WTC11 (cell line): ENCODE data around the gene TMEM79. TPM values are rescaled to one million over a fixed set of nuclear protein-coding genes. Genes with fewer than 3 reads are reported as not detected.

ENCODE experiments used
- ATAC-seq: fragments of 200-7000 bp; cut with Tn5 transposase; 2 replicates; pipeline ENCODE4 v1.10.0; 2021; ENCODE audit warnings: mild to moderate bottlenecking, moderate library complexity
- CTCF ChIA-PET: fragments of 300-600 bp; sonication (Branson Sonifier 250); formaldehyde crosslinking; loops from one replicate; lab custom pipeline; 2021; ENCODE audit warnings: antibody characterized with exemption; lab: Charles Lee
- POLR2A ChIA-PET: fragments of 350-600 bp; sonication (Branson Sonifier 250); formaldehyde crosslinking; loops from one replicate; lab custom pipeline; 2021; ENCODE audit warnings: antibody characterized with exemption; lab: Charles Lee
- DNase-seq: peaks from one replicate; pipeline ENCODE4 v3.0.0; 2021; ENCODE audit warnings: low spot score
- H3K27ac Mint-ChIP-seq: 2 replicates; pipeline ENCODE4 v1.8.0; 2021; ENCODE audit warnings: mixed read lengths
- H3K27me3 Mint-ChIP-seq: 2 replicates; pipeline ENCODE4 v1.8.0; 2021; ENCODE audit warnings: low read depth, mild to moderate bottlenecking, moderate library complexity, mixed read lengths
- H3K36me3 Mint-ChIP-seq: 2 replicates; pipeline ENCODE4 v1.8.0; 2021; ENCODE audit warnings: mixed read lengths
- H3K4me1 Mint-ChIP-seq: 2 replicates; pipeline ENCODE4 v1.8.0; 2022; ENCODE audit warnings: mixed read lengths
- H3K4me3 Mint-ChIP-seq: 2 replicates; pipeline ENCODE4 v1.8.0; 2021; ENCODE audit warnings: mild to moderate bottlenecking, moderate library complexity, mixed read lengths
- H3K9me3 Mint-ChIP-seq: 2 replicates; pipeline ENCODE4 v1.8.0; 2021; ENCODE audit warnings: mixed read lengths
- CBFB ChIP-seq: sonication (generic); formaldehyde crosslinking; IDR thresholded peaks from 2 replicates; pipeline ENCODE4 v1.8.1; 2022; ENCODE audit warnings: mild to moderate bottlenecking, low read depth, missing genetic modification reagents
- CREB1 ChIP-seq: sonication (generic); formaldehyde crosslinking; IDR thresholded peaks from 2 replicates; pipeline ENCODE4 v1.8.0; 2023; ENCODE audit warnings: mild to moderate bottlenecking, missing genetic modification reagents
- ELF4 ChIP-seq: sonication (generic); formaldehyde crosslinking; IDR thresholded peaks from 2 replicates; pipeline ENCODE4 v1.8.1; 2022; ENCODE audit warnings: low read depth, mild to moderate bottlenecking, moderate library complexity, missing genetic modification reagents
- EMX1 ChIP-seq: fragments of 250-450 bp; sonication (Bioruptor Pico); IDR thresholded peaks from 2 replicates; pipeline ENCODE4 v1.8.0; 2021; ENCODE audit warnings: mild to moderate bottlenecking
- ESRRA ChIP-seq: sonication (generic); formaldehyde crosslinking; IDR thresholded peaks from 2 replicates; pipeline ENCODE4 v1.8.1; 2022; ENCODE audit warnings: mild to moderate bottlenecking, missing genetic modification reagents, borderline replicate concordance
- FOXK1 ChIP-seq: sonication (generic); formaldehyde crosslinking; IDR thresholded peaks from 2 replicates; pipeline ENCODE4 v1.8.0; 2022; ENCODE audit warnings: mild to moderate bottlenecking, moderate library complexity, missing genetic modification reagents
- JUN ChIP-seq: sonication (generic); formaldehyde crosslinking; IDR thresholded peaks from 2 replicates; pipeline ENCODE4 v1.8.0; 2023; ENCODE audit warnings: mild to moderate bottlenecking, missing genetic modification reagents
- NFATC4 ChIP-seq: fragments of 250-450 bp; sonication (Bioruptor Pico); IDR thresholded peaks from 2 replicates; pipeline ENCODE4 v1.9.0; 2021; ENCODE audit warnings: mild to moderate bottlenecking
- NFE2L1 ChIP-seq: sonication (generic); formaldehyde crosslinking; IDR thresholded peaks from 2 replicates; pipeline ENCODE4 v1.8.1; 2023; ENCODE audit warnings: missing genetic modification reagents
- PRDM15 ChIP-seq: sonication (generic); formaldehyde crosslinking; IDR thresholded peaks from 2 replicates; pipeline ENCODE4 v1.8.0; 2022; ENCODE audit warnings: missing genetic modification reagents
- PRRX2 ChIP-seq: fragments of 250-450 bp; sonication (Bioruptor Pico); IDR thresholded peaks from 2 replicates; pipeline ENCODE4 v1.8.0; 2021; ENCODE audit warnings: mild to moderate bottlenecking
- RELA ChIP-seq: sonication (generic); formaldehyde crosslinking; IDR thresholded peaks from 2 replicates; pipeline ENCODE4 v1.8.1; 2022; ENCODE audit warnings: missing genetic modification reagents, mild to moderate bottlenecking, borderline replicate concordance
- RORB ChIP-seq: fragments of 250-450 bp; sonication (Bioruptor Pico); IDR thresholded peaks from 2 replicates; pipeline ENCODE4 v1.9.0; 2021; ENCODE audit warnings: mild to moderate bottlenecking
- SOX15 ChIP-seq: fragments of 250-450 bp; sonication (Bioruptor Pico); IDR thresholded peaks from 2 replicates; pipeline ENCODE4 v1.9.0; 2021; ENCODE audit warnings: mild to moderate bottlenecking
- SP1 ChIP-seq: sonication (generic); formaldehyde crosslinking; conservative IDR thresholded peaks from 2 replicates; pipeline ENCODE4 v1.8.1; 2022; ENCODE audit warnings: missing genetic modification reagents
- USF1 ChIP-seq: sonication (generic); formaldehyde crosslinking; IDR thresholded peaks from 2 replicates; pipeline ENCODE4 v1.8.0; 2022; ENCODE audit warnings: mild to moderate bottlenecking, missing genetic modification reagents
- ZNF138 ChIP-seq: sonication (generic); formaldehyde crosslinking; conservative IDR thresholded peaks from 2 replicates; pipeline ENCODE4 v1.8.1; 2022; ENCODE audit warnings: mild to moderate bottlenecking, moderate library complexity, missing genetic modification reagents
- ZNF263 ChIP-seq: sonication (generic); formaldehyde crosslinking; IDR thresholded peaks from 2 replicates; pipeline ENCODE4 v1.8.1; 2022; ENCODE audit warnings: low read depth, mild to moderate bottlenecking, moderate library complexity, missing genetic modification reagents
- ZNF416 ChIP-seq: fragments of 250-450 bp; sonication (Bioruptor Pico); IDR thresholded peaks from 2 replicates; pipeline ENCODE4 v1.9.0; 2021; ENCODE audit warnings: mild to moderate bottlenecking, inconsistent platforms
- total RNA-seq: library from RNA; stranded (reverse); gene quantifications from 3 replicates; pipeline ENCODE4 v1.2.3, GENCODE V29; 2021
- TF ChIP-seq, protein P1 (sequence below): fragments of 250-450 bp; sonication (Bioruptor Pico); IDR thresholded peaks from 2 replicates; pipeline ENCODE4 v1.8.0; 2021; ENCODE audit warnings: mild to moderate bottlenecking
- TF ChIP-seq, protein P2 (sequence below): sonication (generic); formaldehyde crosslinking; IDR thresholded peaks from 2 replicates; pipeline ENCODE4 v1.8.1; 2023; ENCODE audit warnings: mild to moderate bottlenecking, missing genetic modification reagents, moderate library complexity
- TF ChIP-seq, protein P3 (sequence below): fragments of 250-450 bp; sonication (Bioruptor Pico); IDR thresholded peaks from 2 replicates; pipeline ENCODE4 v1.9.0; 2021; ENCODE audit warnings: mild to moderate bottlenecking, borderline replicate concordance
- TF ChIP-seq, protein P4 (sequence below): sonication (generic); formaldehyde crosslinking; conservative IDR thresholded peaks from 2 replicates; pipeline ENCODE4 v1.8.1; 2023; ENCODE audit warnings: mild to moderate bottlenecking, low read depth, missing genetic modification reagents, moderate library complexity

Gene TMEM79
- total RNA-seq, 1 experiment from 2014 or later: 2.2 TPM

- no peak for TF ChIP-seq SOX15 (CRISPR knock-in tag)
- no peak for TF ChIP-seq EMX1 (CRISPR knock-in tag)
- no peak for TF ChIP-seq ZNF263 (CRISPR knock-in tag)
- no peak for TF ChIP-seq RORB (CRISPR knock-in tag)
- TF ChIP-seq ZNF416 (CRISPR knock-in tag): no peak
- no peak for TF ChIP-seq CBFB (CRISPR knock-in tag)
- no peak for TF ChIP-seq SP1 (CRISPR knock-in tag)
- TF ChIP-seq NFATC4 (CRISPR knock-in tag): no peak
- no peak for TF ChIP-seq JUN (CRISPR knock-in tag)
- TF ChIP-seq, protein P1, sequence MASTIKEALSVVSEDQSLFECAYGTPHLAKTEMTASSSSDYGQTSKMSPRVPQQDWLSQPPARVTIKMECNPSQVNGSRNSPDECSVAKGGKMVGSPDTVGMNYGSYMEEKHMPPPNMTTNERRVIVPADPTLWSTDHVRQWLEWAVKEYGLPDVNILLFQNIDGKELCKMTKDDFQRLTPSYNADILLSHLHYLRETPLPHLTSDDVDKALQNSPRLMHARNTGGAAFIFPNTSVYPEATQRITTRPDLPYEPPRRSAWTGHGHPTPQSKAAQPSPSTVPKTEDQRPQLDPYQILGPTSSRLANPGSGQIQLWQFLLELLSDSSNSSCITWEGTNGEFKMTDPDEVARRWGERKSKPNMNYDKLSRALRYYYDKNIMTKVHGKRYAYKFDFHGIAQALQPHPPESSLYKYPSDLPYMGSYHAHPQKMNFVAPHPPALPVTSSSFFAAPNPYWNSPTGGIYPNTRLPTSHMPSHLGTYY (CRISPR knock-in tag): no peak
- no peak for TF ChIP-seq RELA
- TF ChIP-seq ELF4 (CRISPR knock-in tag): no peak
- TF ChIP-seq, protein P2, sequence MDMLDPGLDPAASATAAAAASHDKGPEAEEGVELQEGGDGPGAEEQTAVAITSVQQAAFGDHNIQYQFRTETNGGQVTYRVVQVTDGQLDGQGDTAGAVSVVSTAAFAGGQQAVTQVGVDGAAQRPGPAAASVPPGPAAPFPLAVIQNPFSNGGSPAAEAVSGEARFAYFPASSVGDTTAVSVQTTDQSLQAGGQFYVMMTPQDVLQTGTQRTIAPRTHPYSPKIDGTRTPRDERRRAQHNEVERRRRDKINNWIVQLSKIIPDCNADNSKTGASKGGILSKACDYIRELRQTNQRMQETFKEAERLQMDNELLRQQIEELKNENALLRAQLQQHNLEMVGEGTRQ (CRISPR knock-in tag): no peak
- Mint-ChIP-seq H3K36me3 (peaks cover 79% of the 10 kb centered on the region), H3K27ac (no peak overlapping the region), H3K27me3 (no peaks in the 10 kb centered on the region), H3K9me3 (no peaks in the 10 kb centered on the region), H3K4me3 (no peak overlapping the region), H3K4me1 (no peaks in the 10 kb centered on the region)
- ATAC-seq: no peak
- ChIA-PET POLR2A (no interaction called here), CTCF (no interaction called here)
- DNase-seq: no peak
Observed at GRCh38 chr1:156270314-156270713, 13.8 kb upstream of the TMEM79 start.

DNA sequence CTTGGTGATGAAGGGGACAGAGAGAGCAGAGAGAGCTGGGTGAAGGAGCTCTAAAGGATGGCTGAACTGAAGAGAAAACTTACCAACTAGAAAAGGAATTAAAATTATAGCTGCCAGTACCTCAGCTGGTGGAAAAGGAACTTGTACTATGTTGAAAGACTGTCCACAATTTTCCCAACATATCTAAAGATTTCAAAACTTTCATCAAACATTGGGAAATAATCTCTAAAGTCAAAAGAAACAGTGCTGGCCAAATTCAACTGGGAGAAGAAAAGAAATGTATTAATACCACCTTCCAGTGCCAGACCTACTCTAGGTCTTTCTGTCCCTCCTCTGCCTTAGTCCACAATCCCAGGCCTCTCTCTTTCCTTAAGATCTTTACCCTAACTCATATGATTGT, 7.6 kb upstream of the TMEM79 start:
- Mint-ChIP-seq H3K36me3 (peaks cover 71% of the 10 kb centered on the region), H3K27ac (no peak overlapping the region), H3K4me1 (peaks cover 7% of the 10 kb centered on the region), H3K4me3 (no peak overlapping the region), H3K9me3 (no peaks in the 10 kb centered on the region), H3K27me3 (no peaks in the 10 kb centered on the region)
- ATAC-seq (no peak), DNase-seq (no peak)
- CTCF ChIA-PET: no interaction called here
- POLR2A ChIA-PET: no interaction called here
- TF ChIP-seq, protein P2 (CRISPR knock-in tag): no peak
- TF ChIP-seq PRRX2: no peak
- TF ChIP-seq ESRRA (CRISPR knock-in tag): no peak
- TF ChIP-seq NFE2L1 (CRISPR knock-in tag): no peak
- no peak for TF ChIP-seq ZNF138
- no peak for TF ChIP-seq PRDM15
- no peak for TF ChIP-seq USF1 (CRISPR knock-in tag)
- TF ChIP-seq CREB1 (CRISPR knock-in tag): no peak
- TF ChIP-seq, protein P3, sequence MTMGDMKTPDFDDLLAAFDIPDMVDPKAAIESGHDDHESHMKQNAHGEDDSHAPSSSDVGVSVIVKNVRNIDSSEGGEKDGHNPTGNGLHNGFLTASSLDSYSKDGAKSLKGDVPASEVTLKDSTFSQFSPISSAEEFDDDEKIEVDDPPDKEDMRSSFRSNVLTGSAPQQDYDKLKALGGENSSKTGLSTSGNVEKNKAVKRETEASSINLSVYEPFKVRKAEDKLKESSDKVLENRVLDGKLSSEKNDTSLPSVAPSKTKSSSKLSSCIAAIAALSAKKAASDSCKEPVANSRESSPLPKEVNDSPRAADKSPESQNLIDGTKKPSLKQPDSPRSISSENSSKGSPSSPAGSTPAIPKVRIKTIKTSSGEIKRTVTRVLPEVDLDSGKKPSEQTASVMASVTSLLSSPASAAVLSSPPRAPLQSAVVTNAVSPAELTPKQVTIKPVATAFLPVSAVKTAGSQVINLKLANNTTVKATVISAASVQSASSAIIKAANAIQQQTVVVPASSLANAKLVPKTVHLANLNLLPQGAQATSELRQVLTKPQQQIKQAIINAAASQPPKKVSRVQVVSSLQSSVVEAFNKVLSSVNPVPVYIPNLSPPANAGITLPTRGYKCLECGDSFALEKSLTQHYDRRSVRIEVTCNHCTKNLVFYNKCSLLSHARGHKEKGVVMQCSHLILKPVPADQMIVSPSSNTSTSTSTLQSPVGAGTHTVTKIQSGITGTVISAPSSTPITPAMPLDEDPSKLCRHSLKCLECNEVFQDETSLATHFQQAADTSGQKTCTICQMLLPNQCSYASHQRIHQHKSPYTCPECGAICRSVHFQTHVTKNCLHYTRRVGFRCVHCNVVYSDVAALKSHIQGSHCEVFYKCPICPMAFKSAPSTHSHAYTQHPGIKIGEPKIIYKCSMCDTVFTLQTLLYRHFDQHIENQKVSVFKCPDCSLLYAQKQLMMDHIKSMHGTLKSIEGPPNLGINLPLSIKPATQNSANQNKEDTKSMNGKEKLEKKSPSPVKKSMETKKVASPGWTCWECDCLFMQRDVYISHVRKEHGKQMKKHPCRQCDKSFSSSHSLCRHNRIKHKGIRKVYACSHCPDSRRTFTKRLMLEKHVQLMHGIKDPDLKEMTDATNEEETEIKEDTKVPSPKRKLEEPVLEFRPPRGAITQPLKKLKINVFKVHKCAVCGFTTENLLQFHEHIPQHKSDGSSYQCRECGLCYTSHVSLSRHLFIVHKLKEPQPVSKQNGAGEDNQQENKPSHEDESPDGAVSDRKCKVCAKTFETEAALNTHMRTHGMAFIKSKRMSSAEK: no peak
- TF ChIP-seq, protein P4, sequence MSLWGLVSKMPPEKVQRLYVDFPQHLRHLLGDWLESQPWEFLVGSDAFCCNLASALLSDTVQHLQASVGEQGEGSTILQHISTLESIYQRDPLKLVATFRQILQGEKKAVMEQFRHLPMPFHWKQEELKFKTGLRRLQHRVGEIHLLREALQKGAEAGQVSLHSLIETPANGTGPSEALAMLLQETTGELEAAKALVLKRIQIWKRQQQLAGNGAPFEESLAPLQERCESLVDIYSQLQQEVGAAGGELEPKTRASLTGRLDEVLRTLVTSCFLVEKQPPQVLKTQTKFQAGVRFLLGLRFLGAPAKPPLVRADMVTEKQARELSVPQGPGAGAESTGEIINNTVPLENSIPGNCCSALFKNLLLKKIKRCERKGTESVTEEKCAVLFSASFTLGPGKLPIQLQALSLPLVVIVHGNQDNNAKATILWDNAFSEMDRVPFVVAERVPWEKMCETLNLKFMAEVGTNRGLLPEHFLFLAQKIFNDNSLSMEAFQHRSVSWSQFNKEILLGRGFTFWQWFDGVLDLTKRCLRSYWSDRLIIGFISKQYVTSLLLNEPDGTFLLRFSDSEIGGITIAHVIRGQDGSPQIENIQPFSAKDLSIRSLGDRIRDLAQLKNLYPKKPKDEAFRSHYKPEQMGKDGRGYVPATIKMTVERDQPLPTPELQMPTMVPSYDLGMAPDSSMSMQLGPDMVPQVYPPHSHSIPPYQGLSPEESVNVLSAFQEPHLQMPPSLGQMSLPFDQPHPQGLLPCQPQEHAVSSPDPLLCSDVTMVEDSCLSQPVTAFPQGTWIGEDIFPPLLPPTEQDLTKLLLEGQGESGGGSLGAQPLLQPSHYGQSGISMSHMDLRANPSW: no peak
- no peak for TF ChIP-seq FOXK1 (CRISPR knock-in tag)
